Pulmonary artery endothelial cell (primary cell): Measurements from ENCODE around the gene IQSEC1. TPM values are rescaled to one million over a fixed set of nuclear protein-coding genes. Genes with fewer than 3 reads are reported as not detected.
A peak's percentile ranks its signal among the peaks of the same experiment; 100 is the strongest.

ENCODE experiments used
- DNase-seq: peaks from one replicate; pipeline ENCODE4 v3.0.0-alpha.2; 2011; ENCODE audit warnings: low read depth, low spot score
- total RNA-seq: library from RNA; depleted of rRNA; stranded (reverse); fragments of >200 nt; gene quantifications from 2 replicates; pipeline ENCODE4 v1.2.3, GENCODE V29; 2014

The IQSEC1 gene
- total RNA-seq, 1 donor from 2014 or later = 8.9 TPM

DNA sequence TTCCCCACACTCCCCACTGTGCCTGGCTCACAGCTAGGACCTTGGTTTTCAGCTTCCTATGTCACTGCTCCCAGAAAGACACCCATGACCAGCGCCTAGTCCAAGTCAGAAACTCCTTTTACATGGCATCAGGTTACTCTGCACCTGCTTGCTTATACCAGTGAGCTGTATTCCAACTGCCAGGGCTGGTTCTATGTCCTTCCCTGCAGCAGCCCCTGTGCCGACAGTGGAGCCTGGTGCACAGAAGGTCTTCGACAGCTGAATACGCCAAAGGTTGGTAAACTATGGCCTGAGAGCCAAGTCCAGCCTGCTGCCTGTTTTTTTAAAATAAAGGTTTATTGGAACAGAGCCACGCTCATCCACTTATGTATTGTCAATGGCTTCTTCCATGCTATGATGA, 102.5 kb downstream of the IQSEC1 start:
- DNase-seq = no peak

DNA sequence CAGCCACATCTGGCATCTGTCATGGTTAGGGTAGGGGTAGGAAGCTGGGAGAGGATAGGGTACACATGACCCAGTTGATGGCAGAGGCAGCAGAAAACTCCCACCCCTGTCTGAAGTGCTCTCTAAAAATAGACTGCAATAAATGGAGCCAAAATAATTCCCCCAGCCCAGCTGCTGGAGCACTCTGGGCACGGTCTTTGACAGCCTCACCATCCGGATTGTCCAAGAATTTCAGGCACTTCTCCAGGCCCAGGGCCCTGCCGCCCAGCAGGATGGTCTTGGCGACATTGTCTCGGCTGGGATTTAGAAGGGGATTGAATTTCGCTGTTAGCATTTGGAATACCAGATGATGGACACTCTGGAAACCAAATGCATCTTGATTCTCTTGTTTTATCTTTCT, 103.7 kb downstream of the IQSEC1 start:
- DNase-seq = no peak

DNA sequence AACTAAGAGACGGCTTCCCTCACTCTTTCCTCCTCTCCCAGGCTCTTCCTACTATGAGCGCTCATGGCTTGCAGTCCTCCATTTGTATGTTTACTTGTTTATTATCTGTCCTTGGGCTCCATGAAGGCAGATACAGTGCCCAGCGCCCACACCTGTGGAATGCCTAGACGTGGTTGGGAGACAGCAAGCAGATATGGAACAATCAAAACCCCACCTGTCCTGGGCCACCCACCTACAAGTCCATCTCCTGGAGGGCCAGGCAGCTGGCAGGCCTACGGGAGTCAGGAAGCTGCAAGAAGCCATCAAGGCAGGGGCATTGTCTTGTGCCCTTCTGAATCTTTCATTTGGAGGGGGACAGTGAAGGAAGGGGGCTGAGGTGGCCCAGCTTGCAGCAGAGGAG, 104.7 kb downstream of the IQSEC1 start:
- no peak for DNase-seq

GRCh38 chr3:12967606-12968351, 105.5 kb downstream of the IQSEC1 start:
- DNase-seq = peak; percentile 41

DNA sequence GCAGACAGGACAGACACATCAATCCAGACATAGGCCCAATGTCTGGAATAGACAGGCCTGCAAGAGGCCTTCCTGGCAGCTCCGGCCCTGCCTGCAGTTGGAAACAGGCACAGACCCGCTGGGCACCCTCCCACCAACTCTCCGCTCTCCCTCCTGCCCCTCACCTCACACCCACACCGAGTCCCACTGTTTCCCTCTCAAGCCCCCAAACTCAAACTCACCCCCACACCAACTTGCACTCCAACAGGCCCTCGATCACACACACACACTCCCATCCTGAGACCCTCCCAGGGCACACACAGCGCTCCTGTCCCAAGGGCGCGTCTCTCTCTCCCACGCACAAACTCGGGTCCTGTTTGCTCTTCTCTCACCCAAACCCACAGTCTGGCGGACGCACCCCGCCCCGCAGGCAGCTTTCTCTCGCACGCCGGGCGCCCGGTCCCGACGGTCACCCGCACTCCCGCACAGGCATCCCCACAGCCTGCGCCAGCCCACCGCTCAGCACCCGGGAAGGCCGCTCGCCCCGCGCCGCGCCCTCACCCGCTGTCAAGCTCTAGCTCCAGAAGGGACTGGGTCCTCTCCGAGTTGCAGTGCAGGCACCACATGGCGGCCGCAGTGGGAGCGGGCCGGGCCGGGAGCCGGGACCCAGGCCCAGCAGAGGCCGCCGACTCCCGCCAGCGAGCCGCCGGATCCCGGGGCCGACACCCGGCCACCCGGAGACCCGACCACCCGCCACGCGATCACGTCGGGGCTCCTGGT, 106.2 kb downstream of the IQSEC1 start:
- DNase-seq = no peak

DNA sequence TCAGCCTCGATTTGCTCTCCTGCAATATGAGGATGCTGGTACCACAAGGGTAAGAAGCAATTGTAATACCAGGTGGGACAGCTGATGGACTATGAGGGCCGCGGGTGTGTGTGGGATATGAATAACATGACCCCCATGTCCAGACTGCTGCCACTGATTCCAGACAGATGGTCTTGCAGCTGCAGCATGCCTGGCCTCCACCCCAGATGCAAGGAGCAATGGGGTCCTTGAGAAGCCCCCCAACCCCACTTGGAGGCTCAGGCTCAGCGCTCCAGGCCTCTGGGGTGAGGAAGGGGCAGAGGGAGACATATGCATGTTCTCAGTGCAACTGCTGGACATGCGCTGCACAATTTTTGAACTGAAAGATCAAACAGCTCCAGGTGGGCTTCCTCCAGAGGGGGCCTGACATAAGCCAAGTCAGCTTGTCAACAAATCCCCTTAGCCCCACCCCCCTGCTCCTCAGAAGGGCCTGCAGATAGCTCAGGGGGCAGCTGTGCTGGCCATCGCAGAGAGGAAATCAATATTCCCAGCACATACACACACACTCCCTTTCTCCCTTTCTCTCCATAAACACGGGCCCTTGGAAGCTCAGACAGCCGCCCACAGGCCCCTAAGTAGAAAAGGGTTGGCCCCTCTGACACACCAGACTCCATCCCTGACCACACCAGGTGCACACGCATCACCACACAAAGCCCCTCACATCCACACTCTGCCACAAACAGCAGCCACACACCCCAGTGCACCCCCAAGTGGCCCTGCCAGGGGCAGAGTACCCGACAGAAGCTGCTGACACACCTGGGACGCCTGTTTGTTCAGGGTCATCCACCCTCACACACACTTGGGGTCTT, 107.0 kb downstream of the IQSEC1 start:
- DNase-seq = no peak

DNA sequence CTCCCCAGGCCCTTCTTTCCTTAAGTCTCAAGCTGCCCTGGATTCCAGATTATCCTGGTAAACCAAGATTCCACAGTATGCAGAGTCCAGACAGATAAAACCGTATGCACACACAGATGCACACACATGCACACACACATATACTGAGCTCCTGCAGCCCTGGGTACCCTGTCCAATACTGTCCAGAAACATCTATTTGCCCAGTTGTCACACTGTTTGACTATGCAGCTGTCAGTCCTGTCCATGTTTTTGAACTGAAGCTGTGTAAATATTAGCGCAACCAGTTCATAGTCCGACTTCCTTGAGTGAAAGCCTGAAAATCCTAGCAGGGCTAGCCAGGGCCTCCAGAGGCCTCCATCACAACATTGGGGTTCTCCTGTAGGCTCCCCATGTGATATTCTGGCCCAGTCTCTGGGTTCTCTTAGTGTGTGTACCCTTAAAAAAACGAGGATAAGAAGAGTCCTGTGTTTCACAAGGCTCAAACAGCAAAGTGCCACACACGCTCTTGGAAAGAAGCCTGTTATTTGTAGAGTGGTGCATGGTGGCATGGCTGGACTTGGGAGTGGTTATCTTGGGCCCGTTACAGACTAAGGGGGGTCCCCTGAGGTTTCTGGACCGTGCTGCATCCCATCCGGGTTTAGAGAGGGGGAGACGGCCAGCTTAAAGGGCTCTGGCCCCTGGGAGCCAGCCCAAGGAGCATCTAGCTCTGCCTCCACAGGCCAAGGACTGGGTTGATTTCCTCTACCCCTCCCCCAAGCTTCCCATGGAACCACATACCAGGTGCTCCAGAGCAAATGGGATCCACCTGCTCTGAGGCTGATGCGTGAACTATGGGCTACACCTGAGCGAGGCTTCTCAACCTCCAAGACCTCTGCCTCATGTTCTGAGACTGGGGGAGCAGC, 108.3 kb downstream of the IQSEC1 start:
- no peak for DNase-seq

- no peak for DNase-seq
Measured at GRCh38 chr3:12963922-12964701, 109.1 kb downstream of the IQSEC1 start.

DNA sequence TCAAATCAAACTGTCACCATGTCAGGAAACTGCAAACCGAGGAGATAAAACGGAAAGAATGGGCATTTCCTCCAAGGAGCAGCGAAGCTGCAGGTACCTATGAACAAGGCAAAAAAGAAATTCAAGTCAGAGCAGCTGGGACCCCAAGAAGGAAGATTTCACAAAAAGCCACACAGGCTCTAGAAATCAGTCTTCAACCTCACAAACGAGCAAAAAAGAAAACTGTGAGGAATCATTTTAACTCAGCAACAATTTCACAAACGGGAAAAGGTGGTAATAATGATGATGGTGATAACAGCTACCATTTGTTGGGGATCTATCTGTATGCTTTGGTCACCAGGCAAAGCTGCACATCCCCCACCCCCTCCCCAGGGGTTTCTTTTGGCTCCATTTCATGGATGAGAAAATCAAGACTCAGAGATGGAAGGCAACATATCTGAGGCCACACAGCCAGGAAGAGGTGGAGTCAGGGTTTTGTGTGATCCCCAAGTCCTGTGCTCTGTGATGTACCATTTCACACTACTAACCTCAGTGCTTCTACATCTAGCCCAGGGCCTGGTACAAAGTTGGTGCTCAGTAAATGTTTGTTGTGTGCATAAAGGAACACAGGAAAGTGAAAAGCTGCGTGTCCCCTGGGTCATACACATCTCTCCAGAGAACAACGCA, 109.9 kb downstream of the IQSEC1 start:
- DNase-seq = no peak

- no peak for DNase-seq
Measured at GRCh38 chr3:12962292-12962691, 110.9 kb downstream of the IQSEC1 start.

GRCh38 chr3:12961697-12962036, 111.6 kb downstream of the IQSEC1 start:
- DNase-seq = no peak

DNA sequence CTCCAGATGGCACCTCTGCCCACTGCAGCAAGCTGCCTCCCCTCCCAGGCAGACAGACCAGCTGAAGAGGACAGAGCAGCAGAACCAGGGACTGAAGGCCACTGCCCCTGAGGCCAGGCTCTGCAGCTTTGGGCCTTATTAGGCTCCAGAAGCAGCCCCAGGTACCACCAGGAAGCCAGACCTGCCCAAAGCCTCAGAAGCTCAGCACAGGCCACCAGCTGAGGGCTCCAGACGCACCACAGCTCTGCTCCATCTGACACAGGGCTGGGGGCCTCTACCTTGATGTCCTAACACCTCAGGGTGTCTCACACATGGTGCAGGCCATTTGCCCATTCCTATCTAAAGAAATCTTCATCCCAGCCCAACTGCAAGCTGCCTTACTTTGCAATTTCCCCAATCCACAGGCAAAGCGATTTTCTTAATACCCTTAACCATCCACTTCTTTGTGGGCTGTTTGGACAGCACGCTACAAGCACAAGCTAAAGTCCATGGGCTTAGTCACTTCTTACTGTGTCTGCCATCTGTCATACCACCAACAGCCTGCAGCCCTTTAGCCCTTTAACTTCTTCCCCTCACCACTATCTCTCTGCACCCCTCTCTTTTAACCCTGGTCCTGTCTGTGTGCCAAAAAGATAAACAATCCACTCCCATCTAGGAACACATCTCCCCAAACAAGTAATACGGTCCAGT, 112.1 kb downstream of the IQSEC1 start:
- no peak for DNase-seq

GRCh38 chr3:12960497-12960896, 112.7 kb downstream of the IQSEC1 start:
- DNase-seq = no peak

DNA sequence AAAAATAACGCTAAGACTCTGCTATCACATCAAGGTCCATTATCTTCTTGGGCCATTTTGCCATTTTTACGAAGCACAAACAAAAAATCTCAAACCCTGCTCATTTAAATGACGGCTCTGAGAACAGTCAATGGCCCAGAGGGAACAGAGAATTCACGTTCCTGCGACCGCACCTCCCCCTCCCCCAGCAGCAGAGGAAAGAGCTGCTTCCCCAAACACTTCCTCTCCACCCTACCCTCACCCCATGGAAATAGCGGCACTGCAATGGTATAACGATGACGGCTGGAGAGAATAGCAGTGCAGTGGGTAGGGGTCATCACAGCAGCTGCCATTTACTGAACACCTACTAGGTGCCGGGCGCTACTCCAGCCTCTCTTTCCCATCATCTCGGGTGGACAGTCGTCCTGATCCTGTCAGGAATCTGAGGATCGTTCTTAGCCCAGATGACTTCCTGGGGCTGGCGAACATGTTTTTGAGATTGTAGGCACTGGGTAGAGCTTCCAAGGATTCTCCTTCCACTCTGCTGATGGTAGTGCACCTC, 113.3 kb downstream of the IQSEC1 start:
- DNase-seq = no peak

GRCh38 chr3:12959410-12959809, 113.8 kb downstream of the IQSEC1 start:
- no peak for DNase-seq

DNA sequence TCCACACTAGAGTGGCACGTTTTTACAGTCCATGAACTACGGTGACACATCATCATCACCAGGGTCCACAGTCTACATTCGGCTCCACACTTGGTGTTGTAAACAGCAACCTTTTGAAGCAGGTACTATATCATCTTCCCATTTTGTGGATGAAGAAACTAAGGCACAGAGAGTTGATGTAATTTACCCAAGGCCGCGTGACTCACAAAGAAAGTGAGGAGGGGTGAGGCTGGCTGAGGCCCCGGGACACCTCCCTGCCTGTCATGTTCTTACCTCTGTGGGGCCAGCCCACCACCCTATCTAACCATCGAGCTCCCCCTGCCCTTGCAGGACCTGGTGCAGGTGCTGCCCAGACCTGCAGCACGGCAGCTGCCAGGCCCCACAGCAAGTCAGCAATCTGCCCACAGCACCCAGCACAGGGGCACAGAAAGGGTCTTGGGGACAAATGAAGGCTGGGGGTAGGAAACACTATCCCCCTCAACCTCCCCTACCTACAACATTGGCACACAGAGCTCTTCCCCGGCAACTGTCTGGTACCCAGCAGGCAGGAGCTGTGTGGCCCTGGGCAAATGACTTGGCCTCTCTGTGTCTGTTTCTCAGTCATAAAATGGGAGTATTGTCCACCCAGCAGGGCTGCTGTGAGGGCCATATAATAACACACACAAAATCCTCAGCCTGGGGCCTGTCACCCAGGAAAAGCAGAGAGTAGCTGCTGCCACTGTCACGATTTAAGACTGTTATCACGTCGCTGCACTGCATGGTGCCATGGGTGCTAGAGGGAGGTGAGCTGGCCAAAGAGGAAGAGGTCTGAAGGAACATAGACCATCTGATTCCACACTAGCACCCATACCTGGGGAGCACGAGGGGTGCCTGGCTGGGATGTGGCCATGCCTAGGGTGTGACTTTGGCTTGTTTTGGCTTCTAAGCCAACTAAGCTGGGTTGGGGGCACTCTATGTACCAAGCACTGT, 115.1 kb downstream of the IQSEC1 start:
- no peak for DNase-seq

DNA sequence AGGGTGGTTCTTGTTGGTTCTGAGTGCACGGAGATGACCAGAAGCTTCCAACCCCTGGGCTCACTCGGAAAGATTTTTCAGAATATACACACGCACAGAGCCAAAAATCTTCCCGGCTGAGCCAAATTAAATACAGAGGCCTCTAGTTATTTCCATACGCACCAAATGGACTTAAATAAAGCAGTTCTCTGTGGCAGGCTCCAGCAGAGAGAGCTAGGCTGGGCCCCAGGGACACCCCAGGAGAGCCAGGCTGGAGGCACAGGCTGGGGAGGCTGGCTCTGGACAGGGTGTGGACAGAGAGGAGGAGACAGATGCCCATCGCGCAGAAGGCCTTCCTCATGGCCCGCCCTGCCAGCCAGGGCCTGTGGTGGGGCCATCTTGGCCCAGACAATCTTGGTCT, 115.9 kb downstream of the IQSEC1 start:
- no peak for DNase-seq

GRCh38 chr3:12956316-12956660, 116.9 kb downstream of the IQSEC1 start:
- DNase-seq = no peak
